ENCODE results near the gene CUL1.

CUL1 gene

DNA sequence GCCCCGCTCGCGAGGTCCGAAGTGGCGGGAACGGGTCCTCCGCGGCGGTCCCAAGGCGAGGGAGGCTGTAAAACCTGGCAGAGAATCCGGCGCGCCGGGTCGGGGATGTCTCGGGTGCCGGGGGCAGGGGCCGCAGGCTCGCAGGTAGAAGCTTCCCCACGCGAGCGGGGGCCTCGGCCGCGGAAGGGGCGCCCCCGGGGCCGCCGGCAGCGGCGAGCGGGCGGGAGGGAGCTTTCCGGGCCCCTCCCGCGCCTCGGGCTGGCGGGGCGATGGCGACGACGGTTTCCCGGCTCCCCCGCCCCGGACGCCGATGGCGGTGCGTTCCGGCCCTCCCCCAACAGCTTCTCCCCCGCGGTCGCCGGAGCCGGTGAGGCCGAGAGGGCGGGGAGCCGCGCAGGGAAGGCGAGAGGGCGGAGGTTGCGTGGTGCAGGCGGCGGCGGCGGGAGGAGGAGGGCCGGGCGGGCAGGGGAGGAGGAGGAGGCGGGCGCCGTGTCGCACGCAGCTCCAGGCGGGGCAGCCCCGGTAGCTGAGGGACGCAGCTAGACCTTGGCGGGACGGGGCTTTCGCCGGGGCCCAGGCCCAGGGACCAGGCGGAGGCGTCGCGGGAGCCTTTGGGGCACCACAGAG is at the start of gene CUL1:
Gene CUL1, plus strand, starts transcription at position 507 of the 627 bp plus-strand sequence. CDS start 31,220 bp downstream, outside the sequence.
- DNase-seq, result no peak

DNA sequence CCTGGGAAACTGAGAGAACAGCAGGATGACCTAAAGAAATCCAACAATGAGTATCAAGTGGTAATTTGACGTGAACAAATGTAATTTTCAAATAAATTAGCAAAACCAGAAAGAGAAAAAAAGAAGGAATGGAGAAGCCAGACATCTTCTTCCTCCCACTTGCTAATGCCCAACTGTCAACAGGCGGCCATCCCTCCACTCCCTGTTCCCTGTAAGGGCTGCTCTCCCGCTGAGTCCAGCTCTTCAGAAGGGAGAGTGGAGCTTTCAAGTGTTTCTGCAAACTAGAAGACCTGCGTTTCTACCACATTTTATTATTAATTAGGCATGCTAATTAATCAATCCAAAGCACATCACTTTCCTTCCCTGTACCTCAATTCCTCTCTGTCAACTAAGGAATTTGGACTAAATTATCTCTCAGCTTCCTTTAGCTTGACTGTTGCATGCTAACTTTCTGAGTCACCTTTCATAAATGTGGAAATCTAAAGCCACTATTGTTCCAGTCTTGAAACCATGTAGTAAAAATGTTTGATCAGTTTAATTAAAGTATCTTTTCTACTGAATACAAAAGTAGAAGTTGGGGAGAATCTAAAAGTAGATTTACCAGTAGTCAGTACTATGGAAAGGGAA is 48.4 kb upstream of the CUL1 start:
- no peak for DNase-seq

DNA sequence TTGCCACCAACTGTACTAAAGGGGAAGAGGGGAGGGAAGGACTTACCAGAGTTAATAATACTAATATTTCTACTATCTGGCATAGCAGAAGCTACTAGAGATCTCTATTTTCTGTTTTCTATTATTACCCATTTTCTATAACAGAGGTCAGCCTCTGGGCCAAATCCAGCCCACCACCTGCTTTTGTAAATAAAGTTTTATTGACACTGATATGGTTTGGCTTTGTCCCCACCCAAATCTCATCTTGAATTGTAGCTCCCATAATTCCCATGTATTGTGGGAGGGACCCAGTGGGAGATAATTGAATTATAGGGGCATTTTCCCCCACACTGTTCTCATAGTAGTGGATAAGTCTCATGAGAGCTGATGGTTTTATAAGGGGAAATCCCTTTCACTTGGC is 45.9 kb upstream of the CUL1 start:
- DNase-seq, result no peak

DNA sequence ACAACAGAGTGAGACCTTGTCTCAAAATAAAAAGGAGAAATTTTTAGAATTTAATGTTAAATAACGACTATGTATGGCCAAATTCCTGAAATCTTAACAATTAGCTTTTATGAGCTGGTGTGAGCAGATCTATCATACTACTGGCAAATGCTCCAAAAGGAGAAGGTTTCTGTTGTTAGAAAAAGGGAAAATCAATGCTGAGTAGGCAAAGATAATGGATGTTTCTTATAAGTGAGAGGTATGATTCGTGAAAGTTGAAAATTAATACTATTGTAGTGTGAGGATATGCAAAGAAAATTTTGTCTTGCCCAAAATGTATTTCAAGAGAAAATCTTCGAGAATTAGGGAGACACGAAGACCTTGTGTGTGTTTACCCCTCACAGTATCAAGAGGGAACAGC is 40.8 kb upstream of the CUL1 start:
- DNase-seq, result no peak

DNA sequence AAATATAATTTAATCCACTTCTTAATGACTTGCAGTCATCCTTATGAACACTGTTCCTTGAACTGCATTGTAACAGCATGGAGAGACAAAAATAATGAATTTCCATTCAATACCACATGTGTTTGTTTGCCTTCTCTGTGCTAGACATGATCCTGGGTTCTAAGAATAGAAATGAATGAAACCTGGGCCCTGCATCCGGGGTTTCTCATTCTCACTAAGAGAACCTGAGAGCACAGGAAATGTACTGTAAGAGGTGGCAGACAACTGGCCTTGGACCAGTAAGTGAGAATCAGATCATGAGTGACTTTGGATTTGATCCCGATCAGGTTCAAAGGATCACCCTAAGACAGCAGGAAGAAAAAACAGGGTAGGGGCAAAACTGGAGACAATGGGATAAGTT is 37.2 kb upstream of the CUL1 start:
- DNase-seq, result no peak

DNA sequence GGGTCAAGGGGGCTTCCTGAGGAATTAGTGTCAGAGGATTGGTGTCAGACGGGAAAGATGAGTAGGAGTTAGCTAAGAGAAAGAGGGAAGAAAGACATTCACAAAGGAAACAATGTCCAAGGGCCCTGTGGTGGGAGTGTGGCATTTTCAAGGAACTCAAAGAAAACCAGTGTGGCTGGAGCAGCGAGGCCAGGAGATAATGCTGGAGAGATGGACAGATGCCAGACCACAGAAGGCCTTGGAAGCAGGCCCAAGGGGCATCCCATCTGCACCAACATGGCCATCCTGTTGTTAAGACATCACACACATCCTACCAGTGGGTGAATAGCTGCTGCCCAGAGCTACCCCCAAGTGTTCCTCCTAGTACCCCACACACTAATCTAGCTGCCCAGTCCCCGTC is 36.1 kb upstream of the CUL1 start:
- DNase-seq, result no peak

DNA sequence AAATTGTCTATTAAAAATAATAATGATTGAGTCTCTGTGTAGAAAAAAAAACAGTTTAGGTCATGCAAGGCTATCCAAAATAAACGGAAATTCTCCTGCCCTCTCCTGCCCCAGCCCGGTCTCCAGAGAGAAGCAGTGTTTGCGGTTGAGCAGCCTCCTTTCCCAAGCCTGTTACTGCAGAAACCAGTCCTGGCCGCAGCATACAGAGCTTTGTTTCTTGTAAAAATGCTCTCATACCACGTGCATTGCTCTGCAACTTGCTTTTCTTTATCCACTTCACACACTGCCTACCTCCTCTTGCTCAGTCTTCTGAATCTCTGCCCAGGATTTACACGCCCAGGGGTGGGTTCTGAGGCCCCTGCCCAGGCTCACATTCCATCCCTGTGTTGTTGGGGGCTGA is 34.4 kb upstream of the CUL1 start:
- no peak for DNase-seq

DNA sequence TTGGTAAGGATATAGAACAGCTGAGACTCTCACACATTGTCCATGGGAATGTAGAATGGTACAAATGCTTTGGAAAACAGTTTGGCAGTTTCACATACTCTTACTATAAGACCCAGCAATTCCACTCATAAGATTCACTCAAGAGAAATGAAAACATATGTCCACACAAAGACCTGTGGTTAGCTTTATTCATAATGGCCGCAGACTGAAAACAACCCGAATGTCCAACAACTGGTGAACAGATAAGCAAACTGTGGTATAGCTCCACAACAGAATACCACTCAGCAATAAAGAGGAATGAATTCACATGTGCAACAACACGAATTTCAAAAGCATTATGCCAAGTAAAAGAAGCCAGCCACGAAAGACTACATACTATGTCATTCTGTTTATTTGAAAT is 33.5 kb upstream of the CUL1 start:
- DNase-seq, result no peak

DNA sequence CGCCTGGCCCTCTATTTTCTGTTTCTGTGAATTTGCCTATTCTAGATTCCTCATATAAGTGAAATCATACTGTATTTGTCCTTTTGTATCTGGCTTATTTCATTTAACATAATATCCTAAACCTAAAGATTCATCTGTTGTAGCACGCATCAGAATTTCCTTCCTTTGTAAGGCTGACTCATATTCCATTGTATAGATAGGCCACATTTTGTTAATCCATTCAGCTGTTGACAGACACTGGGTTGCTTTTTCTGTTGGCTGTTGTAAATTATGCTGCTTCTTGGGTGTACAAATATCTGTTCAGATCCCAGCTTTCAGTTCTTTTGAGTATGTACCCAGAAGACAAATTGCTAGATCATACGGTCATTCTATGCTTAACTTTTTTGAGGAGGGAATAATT is 28.8 kb upstream of the CUL1 start:
- DNase-seq, result no peak

DNA sequence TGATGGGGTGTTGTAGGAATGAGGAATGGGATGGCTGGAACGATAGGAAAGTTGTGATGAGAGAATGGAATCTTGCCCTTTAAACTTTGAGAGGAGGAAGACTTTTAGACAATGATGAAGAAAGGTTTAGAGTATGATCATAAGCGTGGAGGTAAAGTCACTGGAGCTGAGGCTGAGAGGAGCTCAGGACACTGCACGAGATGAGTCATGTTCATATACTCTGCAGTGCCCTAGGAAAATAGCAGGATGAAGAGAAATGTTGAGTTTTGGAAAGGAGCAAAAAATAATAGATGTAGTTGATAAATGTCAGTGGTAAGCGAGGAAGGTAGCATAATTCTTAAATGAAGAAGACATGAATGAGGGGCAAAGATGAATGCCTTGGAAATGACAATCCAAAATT is 28.3 kb upstream of the CUL1 start:
- no peak for DNase-seq

DNA sequence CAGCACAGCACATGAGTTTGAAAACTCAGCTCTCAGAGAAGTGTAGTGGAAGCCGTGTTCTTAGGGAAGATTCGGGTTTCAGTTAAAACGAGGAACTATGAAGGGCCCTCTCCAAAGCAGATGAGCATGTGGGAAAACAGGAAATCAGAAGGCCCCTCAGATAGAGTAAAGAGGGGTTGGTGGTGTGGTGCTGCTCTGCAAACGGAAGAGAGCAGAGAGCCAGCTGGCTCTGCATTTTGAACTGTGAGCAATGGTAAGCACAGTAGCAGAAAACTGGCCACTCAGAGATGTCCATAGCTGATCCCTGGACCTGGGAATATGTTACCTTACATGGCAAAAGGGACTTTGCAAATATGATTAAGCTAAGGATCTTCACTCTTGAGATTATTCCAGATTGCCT is 27.9 kb upstream of the CUL1 start:
- no peak for DNase-seq

DNA sequence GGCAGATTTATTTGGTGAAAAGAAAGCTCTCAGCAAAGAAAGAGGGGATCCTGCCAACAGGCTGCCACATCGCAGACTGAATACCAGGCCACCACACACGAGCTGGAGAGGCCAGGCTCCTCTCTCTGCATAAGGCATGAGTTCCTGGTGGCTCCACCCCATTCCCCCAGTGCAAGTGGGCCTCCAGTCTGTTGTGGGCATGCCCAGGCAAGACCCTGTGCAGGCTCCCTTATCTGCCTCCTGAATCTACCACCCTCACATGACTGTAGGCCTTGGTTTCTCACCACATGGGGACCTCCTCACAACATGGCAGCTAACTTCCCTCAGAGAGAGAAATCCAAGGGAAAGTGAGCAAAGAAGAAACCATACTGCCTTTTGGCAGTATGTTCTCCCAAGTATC is 26.7 kb upstream of the CUL1 start:
- DNase-seq, result no peak

DNA sequence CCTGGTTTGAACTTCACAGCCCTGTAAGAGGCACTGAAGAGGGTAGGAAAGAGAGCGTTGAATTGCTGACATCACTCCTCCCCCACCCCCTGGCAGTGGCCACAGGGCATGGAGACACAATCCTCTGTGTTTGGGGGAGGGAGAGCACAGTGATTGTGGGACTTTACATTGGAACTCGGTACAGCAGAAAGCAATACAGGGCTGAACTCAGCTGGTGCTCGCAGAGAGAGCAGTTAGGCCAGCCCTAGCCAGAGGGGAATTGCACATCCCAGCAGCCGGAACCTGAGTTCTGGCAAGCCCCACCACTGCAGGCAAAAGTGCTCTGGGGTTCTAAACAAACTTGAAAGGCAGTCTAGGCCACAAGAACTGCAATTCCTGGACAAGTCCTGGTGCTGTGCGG is 24.0 kb upstream of the CUL1 start:
- DNase-seq, result no peak

DNA sequence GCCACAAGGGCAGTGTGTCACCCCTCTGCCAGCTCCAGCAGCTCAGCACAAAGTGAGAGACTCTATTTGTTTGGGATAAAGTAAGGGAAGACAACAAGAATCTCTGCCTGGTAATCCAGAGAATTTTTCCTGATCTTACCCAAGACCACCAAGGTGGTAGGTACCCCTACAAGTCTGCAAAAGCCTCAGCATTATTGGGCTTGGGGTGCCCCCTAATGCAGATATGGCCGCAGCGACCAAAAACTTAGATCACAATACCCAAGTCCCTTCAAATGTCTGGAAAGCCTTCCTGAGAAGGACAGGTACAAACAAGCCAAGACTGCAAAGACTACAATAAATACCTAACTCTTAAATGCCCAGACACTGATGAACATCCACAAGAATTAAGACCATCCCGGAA is 22.4 kb upstream of the CUL1 start:
- DNase-seq, result no peak

DNA sequence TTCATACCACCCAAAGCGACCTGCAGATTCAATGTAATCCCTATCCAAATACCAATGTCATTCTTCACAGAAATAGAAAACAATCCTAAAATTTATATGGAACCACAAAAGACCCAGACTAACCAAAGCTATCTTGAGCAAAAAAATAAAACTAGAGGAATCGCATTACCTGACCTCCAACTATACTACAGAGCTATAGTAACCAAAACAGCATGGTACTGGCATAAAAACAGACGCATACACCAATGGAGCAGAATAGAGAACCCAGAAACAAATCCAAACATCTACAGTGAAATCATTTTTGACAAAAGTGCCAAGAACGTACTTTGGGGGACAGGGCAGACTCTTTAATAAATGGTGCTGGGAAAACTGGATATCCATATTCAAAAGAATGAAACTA is 16.9 kb upstream of the CUL1 start:
- no peak for DNase-seq

DNA sequence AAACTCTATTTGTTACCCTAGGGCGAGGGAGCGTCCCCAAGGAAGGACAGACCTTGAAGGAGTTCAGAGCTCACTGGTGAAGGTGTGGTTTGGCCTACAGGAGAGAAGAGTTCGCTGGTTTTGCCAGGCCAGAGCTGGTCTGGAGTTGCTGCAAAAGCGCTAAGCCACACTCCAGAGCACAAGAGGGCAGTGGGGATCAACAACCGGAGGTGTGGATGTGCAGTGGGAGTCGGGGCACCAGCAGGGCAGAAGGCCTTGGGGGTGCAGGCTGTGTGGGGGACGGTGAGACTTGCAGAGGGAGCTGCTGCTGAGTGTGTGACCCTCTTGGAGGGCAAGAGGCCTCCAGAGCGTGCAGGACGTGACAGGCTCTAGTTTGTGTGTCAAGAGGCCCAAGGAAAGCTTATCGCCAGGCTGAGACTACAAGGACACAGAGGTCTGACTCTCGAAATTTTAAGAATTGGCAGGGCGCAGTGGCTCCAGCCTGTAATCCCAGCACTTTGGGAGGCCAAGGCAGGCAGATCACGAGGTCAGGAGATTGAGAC is 14.3 kb upstream of the CUL1 start:
- DNase-seq, result no peak

DNA sequence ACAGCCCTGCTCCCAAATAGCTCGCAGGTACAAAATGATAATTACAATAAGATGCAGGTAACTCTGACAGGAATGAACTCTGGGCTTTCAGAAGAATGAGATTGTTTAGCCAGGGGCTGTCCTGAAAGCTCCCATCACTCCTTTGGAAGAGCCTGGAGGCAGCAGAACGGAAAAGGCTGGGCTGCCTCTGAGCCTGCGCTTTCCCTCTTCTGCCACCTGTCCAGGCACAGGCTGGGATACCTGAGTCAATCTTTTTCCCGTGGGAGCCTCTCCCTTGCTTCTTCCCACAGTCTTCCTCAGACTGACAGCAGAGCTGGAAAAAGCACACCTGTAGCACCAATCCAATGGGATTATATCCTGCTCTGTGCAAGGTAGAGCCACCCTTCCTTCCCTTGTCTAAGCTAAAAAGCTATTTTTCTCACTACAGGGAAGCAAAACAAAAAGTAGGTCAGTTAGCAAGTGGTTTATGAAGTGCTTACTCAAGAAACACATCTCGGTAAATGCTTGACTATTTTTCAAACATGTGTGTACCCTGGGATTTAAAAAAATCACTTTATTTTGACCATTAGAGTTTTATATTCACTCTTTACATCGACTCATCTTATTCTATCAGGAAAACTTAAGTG is 12.3 kb upstream of the CUL1 start:
- no peak for DNase-seq

DNA sequence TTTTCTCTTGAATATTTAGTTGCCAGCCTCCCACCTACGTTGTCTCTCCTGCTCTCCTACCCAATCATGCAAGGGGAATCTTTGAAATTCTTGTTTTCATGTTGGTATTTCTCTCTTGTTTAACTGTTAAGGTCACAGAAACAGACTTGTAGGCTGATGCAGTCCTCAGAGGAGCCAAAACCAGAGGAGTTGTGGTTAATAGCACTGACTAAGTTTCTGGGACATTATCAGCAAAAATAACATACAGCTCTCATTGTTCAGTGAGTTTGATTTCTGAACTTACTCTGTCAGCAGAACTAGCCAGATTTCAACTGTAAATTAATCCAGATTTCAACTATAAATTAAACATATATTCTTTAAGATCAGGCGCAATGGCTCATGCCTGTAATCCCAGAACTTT is 11.1 kb upstream of the CUL1 start:
- no peak for DNase-seq

DNA sequence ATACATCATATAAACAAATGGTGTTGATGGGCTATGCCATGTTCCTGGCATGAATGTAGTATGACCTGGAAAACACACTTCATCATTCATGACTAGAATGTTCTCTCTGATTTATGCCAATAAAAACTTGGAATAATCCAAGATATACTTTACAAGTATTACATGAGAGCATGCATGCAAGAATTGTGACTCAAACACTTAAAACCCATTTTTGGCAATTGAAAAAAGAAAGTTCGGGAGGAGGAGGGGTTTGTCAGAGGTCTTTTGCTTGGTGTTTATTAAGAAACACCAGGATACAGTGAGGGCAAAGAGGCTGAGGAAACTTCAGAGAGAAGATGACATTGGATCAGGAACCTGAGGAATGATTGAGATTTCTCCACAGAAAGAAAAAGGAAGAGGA is 10.2 kb upstream of the CUL1 start:
- DNase-seq, result no peak

DNA sequence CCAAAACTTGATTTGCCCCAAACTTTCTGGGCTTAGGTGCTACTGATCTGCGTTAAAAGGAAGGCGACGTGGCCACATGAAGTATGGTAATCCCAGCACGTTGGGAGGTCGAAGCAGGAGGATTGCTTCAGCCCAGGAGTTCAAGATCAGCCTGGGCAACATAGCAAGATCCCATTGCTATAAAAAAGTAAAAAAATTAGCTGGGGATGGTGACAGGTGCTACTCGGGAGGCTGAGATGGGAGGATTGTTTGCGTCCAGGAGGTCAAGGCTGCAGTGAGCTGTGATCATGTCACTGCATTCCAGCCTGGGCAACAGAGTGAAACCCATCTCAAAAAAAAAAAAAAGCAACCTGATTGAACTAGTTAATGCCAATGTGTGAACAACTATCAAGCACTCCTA is 5.1 kb upstream of the CUL1 start:
- DNase-seq, result no peak

DNA sequence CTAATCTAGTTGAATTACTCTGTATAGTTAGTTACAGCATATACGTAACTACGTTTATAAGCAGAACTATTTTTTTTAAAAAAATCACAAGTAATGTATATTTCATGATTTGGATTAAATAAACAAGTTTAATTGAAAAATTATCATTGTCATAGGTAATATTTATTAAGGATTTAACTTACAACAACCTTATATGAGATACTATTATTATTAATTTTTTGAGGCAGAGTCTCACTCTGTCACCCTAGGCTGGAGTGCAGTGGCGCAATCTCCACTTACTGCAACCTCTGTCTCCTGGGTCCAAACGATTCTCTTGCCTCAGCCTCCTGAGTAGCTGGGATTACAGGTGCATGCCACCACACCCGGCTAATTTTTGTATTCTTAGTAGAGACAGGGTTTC is 4.1 kb upstream of the CUL1 start:
- no peak for DNase-seq

DNA sequence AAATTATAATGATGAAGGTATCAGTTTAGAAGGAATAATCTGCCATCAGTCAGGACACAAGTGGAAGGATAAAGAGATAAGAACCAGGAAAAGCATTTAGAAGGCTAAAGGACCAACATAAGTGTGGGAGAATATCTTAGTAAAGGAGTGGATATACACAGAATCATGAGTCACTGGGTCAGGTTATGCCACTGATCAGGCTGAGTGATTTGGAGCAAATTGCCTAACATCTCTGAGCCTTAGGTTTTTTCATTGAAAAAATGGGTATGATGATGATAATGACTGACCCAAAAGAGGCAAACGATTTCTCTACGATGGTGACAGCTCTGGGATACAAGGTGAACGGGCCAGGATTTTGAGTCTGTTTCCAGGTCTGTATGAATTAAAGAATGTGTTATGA is 2.8 kb upstream of the CUL1 start:
- no peak for DNase-seq

DNA sequence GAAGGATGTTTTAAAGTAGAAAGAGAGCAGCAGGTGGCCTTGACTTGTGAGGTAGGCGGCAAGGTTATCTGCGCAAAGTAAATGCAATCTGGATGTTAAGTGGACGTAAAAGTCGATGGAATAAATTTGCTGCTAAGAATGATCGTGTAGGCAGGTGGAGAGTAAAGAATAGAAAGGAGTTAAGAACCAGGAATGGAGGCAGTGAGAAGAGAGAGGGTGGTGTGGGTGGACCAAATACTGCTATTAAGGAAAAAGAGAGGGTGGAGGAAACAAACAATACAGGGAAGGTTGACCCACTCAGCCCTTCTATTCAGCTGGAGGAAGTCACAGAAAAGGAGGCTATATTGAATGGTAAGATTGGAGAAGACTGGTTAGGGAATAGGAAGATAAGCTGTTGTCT is 1.9 kb upstream of the CUL1 start:
- no peak for DNase-seq

DNA sequence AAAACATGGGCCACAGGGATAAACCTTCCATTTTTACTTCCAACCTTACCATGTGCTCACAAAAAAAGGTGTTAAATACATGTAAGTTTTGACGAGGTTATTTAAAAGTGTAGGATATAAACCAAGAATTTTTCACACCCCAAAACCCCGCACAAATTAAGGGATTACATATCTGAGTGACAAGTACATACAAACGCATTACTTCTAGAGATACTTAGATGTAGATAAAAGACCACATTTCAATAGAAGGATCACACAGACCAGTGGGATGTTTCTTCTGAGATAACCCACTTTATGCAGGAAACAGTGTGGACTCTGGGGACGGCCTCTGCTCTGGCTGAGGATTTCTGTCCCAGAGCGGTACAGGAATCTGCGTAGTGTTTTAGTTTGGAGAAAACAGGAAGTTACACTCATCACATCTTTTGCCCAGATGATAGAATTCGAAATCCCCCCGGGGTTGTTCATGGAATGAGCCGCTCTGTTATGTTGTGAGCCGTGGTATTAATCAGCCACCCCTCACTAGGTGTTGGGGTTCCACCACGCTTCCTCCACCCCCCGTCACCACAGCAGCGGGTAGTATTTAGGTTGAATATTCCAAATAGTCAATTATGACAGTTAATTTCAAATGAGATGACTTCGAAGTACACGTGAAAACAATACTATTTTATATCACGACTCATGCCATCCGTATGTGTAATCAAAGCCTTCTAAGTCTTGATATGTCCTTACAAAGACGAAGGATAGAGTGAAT is 1.3 kb upstream of the CUL1 start:
- peak; percentile 46 for DNase-seq
